ENCODE results near the gene HIVEP3.

Gene HIVEP3

GRCh38 chr1:41919764-41920397 lies 1.2 kb upstream of the HIVEP3 start:
- peak; percentile 71 for DNase-seq

DNA sequence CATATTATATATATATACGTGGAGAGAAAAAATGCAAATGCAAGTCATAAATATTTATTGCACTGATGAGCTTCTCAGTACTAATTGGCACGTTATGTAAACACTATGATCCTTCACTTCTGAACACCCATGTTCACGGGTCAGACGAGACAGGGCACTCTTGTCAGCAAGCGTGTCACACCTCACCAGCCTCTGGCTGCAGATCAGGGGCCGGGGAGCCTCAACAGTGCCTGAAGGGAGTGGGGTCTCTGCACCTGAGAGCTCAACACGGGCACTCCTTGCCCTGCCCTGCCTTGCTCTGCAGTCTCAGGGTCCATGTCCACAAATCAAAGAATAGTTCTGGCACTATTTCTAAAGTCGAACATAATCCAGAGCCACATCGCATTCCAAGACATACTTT lies 409 bp upstream of the HIVEP3 start:
- DNase-seq: no peak

DNA sequence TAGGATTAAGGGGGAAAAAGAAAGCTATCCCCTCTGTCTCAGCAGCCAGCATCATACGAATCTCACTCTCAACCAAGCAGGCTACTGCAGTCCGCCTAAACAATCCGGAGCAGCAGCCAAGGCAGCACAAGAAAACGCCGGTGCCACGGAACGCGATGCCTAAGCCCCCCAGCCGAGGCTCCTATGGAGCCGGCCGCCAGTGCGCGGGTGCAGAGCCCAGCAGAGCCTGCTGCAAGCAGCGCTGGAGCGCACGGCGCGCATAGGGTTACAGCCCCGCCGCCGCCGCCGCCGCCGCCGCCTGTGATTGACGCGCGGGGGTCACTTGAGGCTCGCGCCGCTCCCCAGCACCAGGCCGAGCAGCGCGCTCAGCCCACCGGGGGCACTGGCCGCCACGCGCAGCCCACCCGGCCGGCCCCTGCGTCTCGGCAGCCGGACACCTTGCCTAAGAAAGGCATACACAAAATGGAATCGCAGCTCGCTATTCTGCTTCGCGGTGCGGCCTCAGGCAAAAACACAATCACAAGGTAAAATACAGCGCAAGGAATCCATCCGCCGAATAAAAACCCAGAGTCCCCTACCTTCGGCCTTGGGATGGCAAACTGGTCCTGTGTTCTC lies 780 bp downstream of the HIVEP3 start:
- DNase-seq: peak; percentile 7

DNA sequence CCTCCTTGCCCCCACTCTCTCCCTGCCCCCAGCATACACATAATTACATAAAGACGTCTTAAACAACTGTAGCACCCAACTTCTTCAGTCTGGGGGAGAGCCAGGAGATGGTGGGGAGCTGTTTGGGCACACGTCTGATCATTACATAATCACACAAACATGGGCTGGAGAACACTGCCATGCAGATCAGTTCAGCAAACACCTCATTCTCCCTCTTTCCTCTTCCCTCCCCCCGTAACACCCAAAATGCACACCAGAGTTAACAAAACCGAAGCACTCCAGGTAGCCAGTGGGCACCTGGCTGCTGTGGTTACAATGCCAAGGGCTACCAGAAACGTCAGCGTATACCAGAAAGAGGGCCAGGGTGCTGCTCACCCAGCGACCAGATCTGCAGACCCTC lies 1.6 kb downstream of the HIVEP3 start:
- DNase-seq: no peak

GRCh38 chr1:41915786-41916571 lies 2.7 kb downstream of the HIVEP3 start:
- DNase-seq: no peak

DNA sequence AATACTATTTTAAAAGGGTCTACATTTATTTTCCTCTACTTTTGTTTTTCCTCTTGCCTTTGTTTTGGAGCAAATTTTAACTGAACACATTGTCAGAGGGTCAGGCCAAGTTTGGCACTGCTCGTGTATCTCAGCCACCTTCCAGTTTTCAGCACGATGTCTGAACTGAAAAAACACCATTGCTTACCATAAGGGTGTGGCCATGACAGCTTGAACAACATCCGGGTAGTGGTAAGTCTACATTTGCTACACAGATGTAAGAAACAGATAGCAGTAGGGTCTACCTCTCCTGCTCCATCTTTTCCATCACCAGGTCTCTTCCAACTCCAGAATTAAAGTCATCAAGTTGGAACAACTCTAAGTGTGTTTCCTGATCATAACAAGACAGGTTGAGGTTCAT lies 4.2 kb downstream of the HIVEP3 start:
- DNase-seq: no peak

- no peak for DNase-seq
These were observed 5.7 kb downstream of the HIVEP3 start for GRCh38 chr1:41913014-41913413.

- DNase-seq: no peak
These were observed 10.3 kb downstream of the HIVEP3 start for GRCh38 chr1:41908288-41908895.

DNA sequence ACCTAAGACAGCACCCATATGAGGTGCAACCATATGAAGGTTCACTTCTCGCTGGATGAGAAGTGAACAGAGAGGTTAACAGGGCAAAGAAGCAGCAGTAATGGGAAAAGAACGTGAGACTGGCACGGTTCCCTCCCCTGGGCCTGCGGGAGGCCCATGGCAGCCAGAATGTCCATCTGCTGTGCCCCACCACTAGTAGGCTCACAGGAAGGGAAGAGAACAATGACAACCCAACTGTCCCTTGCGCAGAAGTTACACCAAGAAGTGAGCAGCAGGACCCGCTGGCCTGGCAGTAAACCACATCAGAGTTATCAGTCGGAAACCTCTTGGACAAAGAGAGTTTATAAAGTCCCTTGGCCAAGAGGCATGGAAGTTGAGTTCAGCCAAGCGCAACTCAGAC lies 11.3 kb downstream of the HIVEP3 start:
- no peak for DNase-seq

- DNase-seq: no peak
These were observed 11.8 kb downstream of the HIVEP3 start for GRCh38 chr1:41906943-41907342.

- DNase-seq: no peak
These were observed 13.5 kb downstream of the HIVEP3 start for GRCh38 chr1:41905093-41905675.

DNA sequence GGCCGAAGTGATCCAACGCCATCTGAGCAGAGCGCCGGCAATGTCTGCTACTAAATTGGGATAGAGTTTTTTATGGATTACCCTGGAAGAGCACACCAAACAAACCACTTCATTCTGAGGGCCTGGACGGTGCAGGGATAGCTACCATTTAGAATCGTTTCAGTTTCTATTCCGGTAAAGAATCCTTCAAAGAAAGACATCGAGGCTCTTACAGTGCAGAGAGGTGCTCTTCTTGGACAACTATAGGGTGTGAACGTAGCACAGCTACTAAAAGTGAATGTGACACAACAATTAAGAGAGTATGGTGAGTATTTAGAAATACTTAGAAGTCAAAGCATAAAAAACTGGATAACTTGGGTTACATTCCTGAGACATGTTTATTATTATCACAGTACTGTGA lies 16.1 kb downstream of the HIVEP3 start:
- DNase-seq: no peak

- no peak for DNase-seq
These were observed 16.6 kb downstream of the HIVEP3 start for GRCh38 chr1:41902159-41902577.

GRCh38 chr1:41901551-41901950 lies 17.2 kb downstream of the HIVEP3 start:
- DNase-seq: no peak

DNA sequence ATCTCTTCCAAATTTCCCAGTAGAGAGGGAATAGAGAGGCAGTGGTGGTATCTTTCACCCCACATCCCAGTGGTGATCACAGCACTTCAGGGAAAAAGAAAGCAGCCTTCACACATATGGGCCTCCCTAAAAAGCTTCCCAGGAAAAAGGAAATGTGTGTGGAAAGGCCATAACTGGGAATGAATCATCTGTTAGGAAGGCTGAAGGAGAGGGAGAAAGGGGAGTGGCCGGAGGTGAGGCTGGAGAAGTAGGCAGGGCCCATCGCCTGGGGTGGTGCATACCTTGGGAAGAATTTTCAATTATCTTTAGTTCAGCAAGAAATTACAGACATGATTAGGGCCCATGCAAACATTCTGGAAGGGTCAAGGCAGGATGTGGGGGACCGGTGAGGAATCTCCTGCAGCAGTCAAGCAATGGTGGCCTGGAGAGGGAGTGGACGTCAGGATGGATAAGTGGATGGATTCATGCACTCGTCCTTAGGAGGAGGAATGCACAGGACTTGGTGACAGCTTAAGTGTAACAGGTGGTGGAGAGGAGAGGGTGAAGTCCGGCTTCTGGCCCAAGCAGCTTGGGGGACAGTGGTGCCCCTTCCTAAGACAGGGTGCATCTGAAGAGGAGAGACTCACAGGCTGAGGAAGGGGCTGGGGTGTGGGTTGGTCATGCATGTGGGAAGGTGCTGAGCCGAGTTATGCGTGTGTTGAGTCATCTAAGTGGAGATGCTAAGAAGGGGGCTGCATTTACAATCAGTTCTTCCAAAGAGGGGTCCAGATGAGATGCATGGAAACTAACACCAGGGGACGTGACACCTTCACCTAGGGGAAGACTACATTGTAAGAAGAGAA lies 17.9 kb downstream of the HIVEP3 start:
- DNase-seq: no peak

GRCh38 chr1:41898191-41898713 lies 20.5 kb downstream of the HIVEP3 start:
- DNase-seq: no peak

DNA sequence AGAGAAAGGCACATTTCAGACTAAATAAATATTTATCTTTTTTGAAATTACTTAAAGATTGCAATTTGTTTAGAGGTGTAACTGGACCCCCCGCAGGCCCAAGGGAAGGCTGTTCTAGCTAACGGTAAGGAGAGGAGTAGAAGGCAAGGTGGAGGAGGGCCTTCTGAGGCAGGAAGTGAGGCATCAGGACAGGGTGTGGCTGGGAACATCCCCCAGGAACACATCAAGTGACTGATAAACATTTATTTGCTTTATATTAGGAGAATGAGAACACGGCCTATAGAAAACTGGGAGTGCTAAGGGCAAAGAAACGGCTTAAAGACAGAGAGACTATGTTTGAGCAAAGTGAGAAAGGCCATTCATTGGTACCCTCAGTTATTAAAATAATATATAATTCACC lies 23.2 kb downstream of the HIVEP3 start:
- DNase-seq: no peak

GRCh38 chr1:41894808-41895483 lies 23.8 kb downstream of the HIVEP3 start:
- DNase-seq: no peak

DNA sequence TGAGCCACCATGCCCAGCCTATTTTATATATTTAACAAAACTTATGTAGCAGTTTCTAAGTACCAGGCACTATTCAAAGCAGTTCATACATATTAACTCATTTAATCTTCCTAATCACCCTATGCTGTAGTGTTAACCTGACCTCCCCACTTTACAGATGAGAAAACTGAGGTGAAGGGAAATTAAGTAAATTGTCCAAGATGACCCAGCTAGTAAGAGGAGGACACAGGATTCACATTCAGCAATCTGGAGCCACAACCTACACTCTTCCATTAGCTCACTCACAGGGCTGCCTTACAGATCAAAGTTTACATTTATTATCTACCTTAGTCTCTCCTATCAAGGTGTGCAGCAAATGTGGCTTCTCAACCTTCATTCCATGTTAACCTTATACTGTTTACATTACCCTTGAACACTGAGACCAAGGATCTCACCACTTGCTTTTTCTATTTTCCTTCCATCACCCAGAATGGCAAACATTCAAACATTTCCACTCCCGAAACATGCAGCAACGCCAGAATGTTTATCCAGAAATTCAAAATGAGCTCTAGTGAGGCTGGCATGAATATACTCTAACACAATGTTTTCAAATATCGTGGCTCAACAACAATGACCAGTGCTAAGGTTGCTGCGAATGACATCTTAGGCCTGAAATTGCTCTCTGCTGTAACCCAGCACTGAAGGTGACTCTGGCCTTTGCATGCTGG lies 24.5 kb downstream of the HIVEP3 start:
- no peak for DNase-seq

DNA sequence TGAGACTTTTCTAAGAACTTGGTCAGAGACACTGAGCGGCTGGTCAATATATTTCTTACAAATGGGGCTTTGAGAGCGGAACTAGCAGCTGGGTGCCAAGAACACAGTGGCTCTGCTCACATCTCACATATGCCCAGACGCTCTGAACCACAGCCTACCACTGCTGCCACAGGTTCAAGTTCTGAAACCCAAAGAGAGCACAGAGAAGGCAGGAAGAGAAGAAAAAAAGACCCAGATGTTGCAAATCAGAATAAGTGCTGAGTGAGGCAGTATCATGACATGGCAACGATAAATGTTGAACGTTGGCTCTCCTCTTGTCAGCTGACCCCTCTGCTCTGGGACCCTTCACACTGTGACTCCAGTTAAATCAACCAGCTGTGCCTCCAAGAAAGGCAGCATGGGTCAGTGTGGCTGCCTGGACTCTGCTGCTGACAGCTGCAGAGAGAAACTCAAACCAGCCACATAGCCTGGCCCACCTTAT lies 26.4 kb downstream of the HIVEP3 start:
- no peak for DNase-seq

Data from NCI-H524 treated with DMSO at 0.1 percent for 48 hours (cell line).